ENCODE data around the gene ZFPM1.

The ZFPM1 gene

DNA sequence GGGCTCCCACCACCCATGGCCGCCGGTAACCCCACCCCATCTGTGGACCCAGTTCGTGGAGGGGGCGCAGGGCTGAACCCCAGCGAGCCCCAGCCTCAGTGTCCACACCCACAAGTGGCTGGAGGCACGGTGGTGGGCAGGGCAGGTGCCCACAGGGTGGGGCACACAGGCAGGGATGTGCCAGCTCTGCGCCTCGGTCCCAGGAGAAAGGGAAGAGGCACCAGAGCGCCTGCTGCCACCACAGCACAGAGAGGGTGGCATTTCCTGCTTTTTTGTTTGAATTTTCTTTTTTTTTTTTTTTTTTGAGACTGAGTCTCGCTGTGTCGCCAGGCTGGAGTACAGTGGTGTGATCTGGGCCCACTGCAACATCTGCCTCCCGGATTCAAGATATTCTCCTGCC is 19.0 kb downstream of the ZFPM1 start:
- Histone ChIP-seq H3K27me3 (ENCODE audit: insufficient read depth, low read length) (no peaks in the 10 kb centered on the region), H3K9me3 (ENCODE audit: low read length) (no peaks in the 10 kb centered on the region), H3K4me3 (ENCODE audit: low read length) (no peak overlapping the region), H3K36me3 (ENCODE audit: insufficient read depth, low read length) (no peaks in the 10 kb centered on the region), H3K4me1 (ENCODE audit: insufficient read depth, low read length) (no peaks in the 10 kb centered on the region), H2AFZ (ENCODE audit: low read depth, low read length) (no peak overlapping the region)

DNA sequence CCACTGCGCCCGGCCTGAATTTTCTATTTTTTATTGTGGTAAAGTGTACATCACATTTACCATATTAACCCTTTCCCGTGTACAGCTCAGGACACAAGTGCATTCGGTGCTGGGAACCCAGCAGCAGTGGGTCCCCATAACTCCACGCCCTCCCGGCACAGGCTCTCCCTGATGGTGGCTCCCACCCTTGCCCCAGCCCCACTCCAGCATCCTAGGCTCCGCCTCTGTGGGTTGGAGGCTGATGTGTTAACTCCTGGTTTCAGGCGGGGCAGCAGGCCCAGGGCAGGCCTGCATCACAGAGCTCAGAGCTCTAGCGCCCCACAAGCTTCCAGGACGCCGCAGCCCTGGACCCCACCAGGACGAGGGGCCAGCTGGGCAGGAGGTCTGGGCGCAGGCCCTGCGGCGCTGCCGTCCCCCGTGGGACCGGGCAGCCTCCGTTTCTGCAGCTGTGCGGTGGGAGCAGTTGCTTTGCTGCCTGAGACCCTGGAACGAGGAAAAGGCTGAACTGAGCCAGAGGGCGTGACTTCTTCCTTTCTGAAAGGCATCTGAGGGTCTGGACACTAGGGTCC is 19.6 kb downstream of the ZFPM1 start:
- Histone ChIP-seq H3K4me3 (ENCODE audit: low read length) (no peak overlapping the region), H2AFZ (ENCODE audit: low read depth, low read length) (no peak overlapping the region), H3K36me3 (ENCODE audit: insufficient read depth, low read length) (no peaks in the 10 kb centered on the region), H3K9me3 (ENCODE audit: low read length) (no peaks in the 10 kb centered on the region), H3K27me3 (ENCODE audit: insufficient read depth, low read length) (no peaks in the 10 kb centered on the region), H3K4me1 (ENCODE audit: insufficient read depth, low read length) (peaks cover 5% of the 10 kb centered on the region)

DNA sequence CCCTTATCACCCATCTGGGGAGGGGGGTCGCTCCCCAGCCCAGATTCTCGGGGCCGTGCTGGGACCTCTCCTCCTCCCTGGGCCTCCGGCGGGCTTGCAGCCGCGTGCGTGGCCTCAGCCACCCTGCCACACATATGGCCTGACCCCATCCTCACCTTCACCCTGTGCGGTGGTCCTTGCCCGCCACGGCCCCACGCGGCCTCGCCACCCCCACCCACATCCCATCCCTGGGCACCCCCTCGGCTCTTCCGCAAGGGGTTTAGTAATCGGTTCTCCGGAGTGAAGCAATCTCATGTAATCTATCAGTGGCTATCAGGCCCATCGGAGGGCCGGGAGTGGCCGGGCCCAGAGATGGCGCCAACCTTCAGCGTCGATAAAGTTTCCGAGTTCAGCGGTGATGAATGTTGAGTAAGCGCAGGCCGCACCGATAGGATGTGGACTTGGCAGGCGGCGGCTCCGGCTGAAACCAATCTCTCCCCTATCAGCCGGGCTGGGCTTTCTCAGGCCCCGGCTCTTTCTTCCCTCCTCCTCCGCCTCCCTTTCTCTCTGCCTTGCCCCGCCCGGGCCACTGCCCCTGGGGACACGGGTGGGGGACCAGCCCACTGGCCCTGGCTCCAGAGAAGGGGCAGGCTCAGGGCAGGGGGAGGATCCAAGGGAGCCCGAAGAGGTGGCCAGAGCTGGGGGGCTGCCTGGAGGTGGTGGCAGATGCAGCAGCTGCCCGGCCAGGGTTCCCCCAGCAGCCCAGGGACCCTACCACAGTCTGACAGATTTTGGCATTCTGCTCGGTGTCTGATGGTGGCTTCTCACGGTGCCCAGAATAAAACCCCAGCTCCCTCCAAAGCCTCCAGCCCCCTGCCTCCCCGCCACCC is 20.8 kb downstream of the ZFPM1 start:
- no peaks in the 10 kb centered on the region for H3K36me3 ChIP-seq (ENCODE audit: insufficient read depth, low read length)
- H3K4me3 ChIP-seq (ENCODE audit: low read length): no peak overlapping the region
- no peaks in the 10 kb centered on the region for H3K27me3 ChIP-seq (ENCODE audit: insufficient read depth, low read length)
- H3K4me1 ChIP-seq (ENCODE audit: insufficient read depth, low read length): peaks cover 15% of the 10 kb centered on the region
- no peak overlapping the region for H2AFZ ChIP-seq (ENCODE audit: low read depth, low read length)
- H3K9me3 ChIP-seq (ENCODE audit: low read length): no peaks in the 10 kb centered on the region

DNA sequence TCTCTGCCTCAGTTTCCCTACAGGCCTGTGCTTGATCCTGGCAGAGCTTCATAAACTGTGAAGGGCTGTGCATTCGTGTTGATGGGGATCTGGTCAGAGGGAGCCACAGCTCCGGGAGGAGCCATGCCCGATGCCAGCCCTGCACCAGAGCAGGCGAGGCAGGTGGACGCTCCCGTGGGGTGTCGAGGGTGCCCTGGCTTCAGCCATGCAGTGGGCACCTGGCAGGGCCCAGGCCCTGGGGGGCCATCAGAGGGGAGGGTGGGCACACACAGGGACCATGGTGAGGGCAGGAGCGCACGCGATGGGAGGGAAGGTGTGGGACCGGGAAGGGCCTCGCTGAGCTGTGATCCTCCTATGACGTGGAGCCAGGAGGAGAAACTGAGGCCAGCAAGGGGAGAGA is 22.0 kb downstream of the ZFPM1 start:
- H3K4me1 ChIP-seq (ENCODE audit: insufficient read depth, low read length): peaks cover 15% of the 10 kb centered on the region
- H3K27me3 ChIP-seq (ENCODE audit: insufficient read depth, low read length): no peaks in the 10 kb centered on the region
- H3K4me3 ChIP-seq (ENCODE audit: low read length): no peak overlapping the region
- no peaks in the 10 kb centered on the region for H3K9me3 ChIP-seq (ENCODE audit: low read length)
- no peaks in the 10 kb centered on the region for H3K36me3 ChIP-seq (ENCODE audit: insufficient read depth, low read length)
- no peak overlapping the region for H2AFZ ChIP-seq (ENCODE audit: low read depth, low read length)

DNA sequence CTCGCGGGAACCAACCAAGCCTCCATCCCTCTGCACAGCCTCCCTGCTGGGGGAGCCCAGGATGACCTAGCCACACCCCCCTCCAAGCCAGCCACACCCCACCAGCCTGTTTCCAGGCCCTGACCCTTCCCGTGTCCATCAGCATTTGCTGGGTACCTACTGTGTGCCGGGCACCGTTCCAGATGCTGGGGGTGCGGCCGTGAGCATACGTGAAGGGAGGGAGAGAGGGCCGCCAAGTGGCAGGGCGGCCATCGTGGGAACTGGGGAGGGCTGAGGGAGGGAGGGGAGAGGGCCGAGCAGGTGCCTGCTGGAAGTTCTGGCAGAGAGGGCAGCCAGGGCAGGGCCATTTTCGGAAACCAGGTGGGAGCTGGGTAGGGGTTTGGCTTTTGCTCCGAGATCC is 23.1 kb downstream of the ZFPM1 start:
- Histone ChIP-seq H2AFZ (ENCODE audit: low read depth, low read length) (no peak overlapping the region), H3K36me3 (ENCODE audit: insufficient read depth, low read length) (no peaks in the 10 kb centered on the region), H3K4me3 (ENCODE audit: low read length) (no peak overlapping the region), H3K9me3 (ENCODE audit: low read length) (no peaks in the 10 kb centered on the region), H3K4me1 (ENCODE audit: insufficient read depth, low read length) (peaks cover 15% of the 10 kb centered on the region), H3K27me3 (ENCODE audit: insufficient read depth, low read length) (no peaks in the 10 kb centered on the region)

DNA sequence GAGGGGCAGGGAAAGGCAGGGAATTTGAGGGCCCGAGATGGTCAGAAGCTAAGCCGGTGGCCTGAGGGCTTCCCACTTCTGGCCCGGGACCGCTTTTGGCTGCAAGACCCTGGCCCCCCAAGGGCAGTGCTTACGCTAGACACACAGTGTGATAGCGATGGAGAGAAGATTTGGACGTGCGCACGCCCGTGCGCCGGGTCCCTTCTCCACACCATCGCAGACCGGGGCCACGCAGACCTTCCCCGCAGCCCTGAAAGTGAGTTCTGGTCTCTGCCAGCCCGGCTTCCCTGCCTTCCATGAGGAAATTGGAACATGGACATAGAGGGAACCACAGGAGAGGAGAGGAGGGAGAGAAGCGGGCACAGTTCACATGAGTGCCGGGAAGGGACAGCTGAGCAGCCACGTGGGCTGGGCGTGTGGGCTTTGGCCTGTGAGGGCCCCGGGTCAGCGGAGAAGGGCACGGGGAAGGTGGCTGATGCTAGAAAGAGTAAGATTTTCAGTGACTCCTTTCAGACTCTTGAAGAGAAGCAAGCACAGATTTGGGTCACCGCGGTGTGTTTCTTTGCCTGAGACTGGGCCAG is 23.8 kb downstream of the ZFPM1 start:
- Histone ChIP-seq H3K4me1 (ENCODE audit: insufficient read depth, low read length) (peaks cover 18% of the 10 kb centered on the region), H3K36me3 (ENCODE audit: insufficient read depth, low read length) (no peaks in the 10 kb centered on the region), H3K4me3 (ENCODE audit: low read length) (no peak overlapping the region), H3K27me3 (ENCODE audit: insufficient read depth, low read length) (no peaks in the 10 kb centered on the region), H2AFZ (ENCODE audit: low read depth, low read length) (no peak overlapping the region), H3K9me3 (ENCODE audit: low read length) (no peaks in the 10 kb centered on the region)

DNA sequence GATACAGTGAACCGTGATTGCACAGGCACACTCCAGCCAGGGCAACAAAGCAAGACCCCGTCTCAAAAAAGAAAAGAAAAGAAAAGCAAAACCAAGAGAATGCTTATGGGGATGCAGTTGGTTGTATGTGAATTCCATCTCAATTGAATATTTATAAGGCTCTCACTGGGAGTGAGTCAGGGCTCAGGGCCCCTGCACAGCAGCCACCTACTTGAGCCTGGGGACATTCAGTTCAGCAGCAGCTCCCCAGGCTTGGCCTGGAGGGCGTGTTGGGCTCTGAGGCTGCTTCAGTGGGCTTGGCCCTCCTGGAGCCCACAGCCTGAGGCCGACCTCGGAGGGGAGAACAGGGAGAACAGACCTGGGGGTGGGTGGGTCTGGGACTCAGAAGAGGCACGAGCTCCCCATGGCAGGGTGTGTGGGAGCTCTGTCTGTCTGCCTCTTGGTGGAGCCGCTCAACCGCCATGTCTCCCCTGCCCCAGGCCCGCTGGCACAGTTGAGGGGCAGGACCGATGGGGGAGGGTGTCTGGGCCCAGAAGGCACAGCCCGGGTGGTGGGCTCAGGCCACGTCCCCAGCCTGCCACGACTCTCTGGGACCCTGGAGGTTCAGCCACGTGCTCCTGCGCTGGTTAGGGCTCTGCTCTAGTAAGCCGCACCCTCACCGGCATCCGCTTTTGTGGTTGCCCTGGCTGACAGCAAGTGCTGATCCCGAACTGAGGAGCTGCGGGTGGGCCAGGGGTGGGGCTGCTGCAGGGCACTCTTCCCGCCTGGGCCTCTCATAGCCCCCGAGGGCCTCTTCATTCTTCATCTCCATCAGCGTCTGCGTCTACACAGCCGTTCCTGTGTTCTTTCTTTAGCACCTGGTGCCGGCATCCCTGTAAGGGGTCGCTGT is 24.8 kb downstream of the ZFPM1 start:
- no peak overlapping the region for H3K4me3 ChIP-seq (ENCODE audit: low read length)
- H3K9me3 ChIP-seq (ENCODE audit: low read length): no peaks in the 10 kb centered on the region
- H3K4me1 ChIP-seq (ENCODE audit: insufficient read depth, low read length): peaks cover 27% of the 10 kb centered on the region
- H3K36me3 ChIP-seq (ENCODE audit: insufficient read depth, low read length): no peaks in the 10 kb centered on the region
- no peaks in the 10 kb centered on the region for H3K27me3 ChIP-seq (ENCODE audit: insufficient read depth, low read length)
- no peak overlapping the region for H2AFZ ChIP-seq (ENCODE audit: low read depth, low read length)

DNA sequence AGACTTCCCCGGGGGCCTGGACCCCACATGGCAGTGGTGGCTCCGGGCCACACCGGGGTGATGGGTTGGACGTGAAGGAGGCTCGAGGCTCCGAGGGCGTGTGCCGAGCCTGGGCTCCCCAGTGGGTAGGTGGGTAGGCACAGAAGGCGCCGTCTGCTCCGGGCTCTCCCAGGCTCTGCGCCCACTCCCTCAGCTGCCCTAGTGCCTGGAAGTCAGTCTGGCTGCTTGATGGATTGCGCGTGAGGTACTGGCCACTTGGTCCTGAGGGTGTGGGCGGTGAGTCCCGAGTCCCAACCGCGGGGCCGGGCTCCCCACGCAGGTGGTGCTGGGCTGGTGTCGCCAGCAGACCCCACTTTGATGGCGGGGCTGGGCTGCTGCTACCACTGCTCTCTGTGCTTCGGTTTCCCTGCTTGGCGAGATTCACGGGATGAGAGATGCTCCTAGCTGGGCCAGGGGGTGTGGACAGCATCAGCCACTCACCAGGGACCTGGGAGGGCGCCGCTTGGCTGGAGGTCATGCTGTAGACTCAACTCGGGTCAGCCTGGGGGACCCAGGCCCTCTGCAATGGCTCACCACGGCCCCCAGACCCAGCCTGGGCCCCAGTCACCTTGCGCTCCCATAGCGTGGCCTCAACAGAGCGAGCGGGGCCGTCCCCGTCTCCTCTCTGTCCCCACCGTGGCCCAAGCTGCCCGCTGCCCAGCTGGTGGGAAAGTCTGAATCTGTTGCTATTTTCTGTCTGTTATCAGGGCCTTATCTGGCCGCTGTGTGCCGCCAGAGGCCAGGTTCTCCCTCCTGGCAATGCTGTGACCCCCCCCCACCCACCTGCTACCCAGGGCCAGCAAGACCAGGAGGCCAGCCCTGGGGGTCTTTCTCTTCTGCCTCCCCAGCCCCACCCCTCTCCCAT is 26.1 kb downstream of the ZFPM1 start:
- Histone ChIP-seq H2AFZ (ENCODE audit: low read depth, low read length) (no peak overlapping the region), H3K36me3 (ENCODE audit: insufficient read depth, low read length) (no peaks in the 10 kb centered on the region), H3K27me3 (ENCODE audit: insufficient read depth, low read length) (no peaks in the 10 kb centered on the region), H3K9me3 (ENCODE audit: low read length) (no peaks in the 10 kb centered on the region), H3K4me3 (ENCODE audit: low read length) (no peak overlapping the region), H3K4me1 (ENCODE audit: insufficient read depth, low read length) (peaks cover 36% of the 10 kb centered on the region)

DNA sequence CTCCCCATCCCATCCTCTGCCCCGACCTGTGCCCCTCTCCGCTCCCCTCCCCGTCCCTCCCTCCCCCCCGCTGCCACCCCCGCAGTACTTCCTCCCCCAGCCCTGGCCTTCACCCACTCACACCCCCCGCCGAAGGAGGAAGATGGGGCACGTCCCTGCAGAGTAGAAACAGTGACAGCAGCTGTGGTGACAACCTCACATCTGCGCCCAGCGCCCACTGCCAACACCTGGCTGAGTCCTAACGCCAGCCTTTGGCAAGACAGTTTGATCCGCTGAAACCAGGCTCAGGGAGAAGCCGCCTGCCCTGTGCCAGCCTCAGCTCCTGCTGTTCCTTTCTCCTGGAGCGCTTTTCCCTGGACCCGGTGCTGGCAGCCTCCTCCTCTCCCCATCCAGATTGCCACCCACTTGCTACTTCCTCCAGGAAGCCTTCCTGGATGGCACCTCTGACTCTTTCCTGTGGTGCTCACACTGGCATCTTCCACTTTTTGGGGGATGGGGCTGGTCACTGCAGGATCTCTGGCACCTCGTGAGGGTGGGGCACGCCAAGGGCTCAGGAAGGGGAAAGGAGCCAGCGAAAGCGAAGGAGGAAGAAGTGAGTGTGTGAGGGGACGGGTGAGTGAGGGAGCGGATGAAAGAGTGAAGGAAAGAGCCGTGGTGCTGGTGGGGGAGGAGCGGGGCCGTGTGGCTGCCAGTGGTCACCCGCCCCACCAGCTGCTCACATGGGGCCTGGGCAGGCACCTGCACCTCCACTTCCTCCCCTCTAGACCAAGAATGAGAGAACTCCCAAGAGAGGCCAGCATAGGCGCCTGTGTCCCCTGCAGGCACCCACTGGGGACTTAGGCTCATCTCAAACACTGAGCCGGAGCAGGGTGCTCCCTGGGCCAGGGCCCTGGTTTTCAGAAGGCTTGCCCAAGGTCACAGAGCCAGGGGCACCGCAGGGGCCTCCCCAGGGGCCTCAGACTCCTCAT is 27.0 kb downstream of the ZFPM1 start:
- H3K4me1 ChIP-seq (ENCODE audit: insufficient read depth, low read length): peaks cover 36% of the 10 kb centered on the region
- no peak overlapping the region for H2AFZ ChIP-seq (ENCODE audit: low read depth, low read length)
- no peaks in the 10 kb centered on the region for H3K27me3 ChIP-seq (ENCODE audit: insufficient read depth, low read length)
- H3K4me3 ChIP-seq (ENCODE audit: low read length): no peak overlapping the region
- no peaks in the 10 kb centered on the region for H3K9me3 ChIP-seq (ENCODE audit: low read length)
- no peaks in the 10 kb centered on the region for H3K36me3 ChIP-seq (ENCODE audit: insufficient read depth, low read length)

DNA sequence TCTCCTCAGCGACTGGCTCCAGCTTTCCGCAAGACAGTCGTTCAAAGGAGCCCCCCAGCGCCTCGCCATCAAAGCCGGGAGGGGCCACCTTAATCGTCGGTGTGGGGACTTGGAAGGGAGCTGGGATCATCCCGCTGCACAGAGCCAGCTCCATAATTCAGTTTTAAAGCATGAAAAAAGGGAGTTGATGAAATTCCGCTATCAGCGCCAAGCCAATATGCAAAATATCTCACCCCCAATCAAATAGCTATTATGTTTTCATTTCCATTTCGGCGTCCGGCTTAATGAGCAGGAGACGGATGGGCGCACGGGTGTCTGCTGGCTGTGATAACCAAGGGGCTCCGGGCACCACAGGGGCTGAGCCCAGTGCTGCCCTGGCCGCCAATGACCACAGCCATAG is 27.7 kb downstream of the ZFPM1 start:
- no peaks in the 10 kb centered on the region for H3K9me3 ChIP-seq (ENCODE audit: low read length)
- H3K36me3 ChIP-seq (ENCODE audit: insufficient read depth, low read length): no peaks in the 10 kb centered on the region
- no peak overlapping the region for H3K4me3 ChIP-seq (ENCODE audit: low read length)
- H2AFZ ChIP-seq (ENCODE audit: low read depth, low read length): no peak overlapping the region
- no peaks in the 10 kb centered on the region for H3K27me3 ChIP-seq (ENCODE audit: insufficient read depth, low read length)
- H3K4me1 ChIP-seq (ENCODE audit: insufficient read depth, low read length): peaks cover 36% of the 10 kb centered on the region

DNA sequence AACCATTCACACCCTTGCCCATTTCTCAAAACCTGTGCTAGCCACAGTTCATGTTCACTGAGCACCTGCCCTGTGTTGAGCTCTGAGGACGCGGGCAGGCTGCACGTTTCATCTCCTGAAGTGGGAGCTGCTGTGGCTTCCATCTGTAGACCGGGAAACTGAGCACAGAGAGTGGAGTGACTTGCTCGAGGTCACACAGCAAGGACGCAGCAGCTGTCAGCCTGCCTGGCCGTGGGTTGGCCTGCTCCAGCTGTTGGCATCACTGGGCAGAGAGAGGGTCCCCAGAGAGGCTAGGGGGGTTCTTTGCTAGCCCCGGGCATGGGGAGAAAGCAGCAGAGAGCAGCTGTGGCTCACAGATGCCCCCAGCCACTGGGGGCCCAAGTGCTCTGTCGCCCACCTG is 28.8 kb downstream of the ZFPM1 start:
- no peaks in the 10 kb centered on the region for H3K9me3 ChIP-seq (ENCODE audit: low read length)
- no peaks in the 10 kb centered on the region for H3K36me3 ChIP-seq (ENCODE audit: insufficient read depth, low read length)
- H3K4me3 ChIP-seq (ENCODE audit: low read length): no peak overlapping the region
- H3K27me3 ChIP-seq (ENCODE audit: insufficient read depth, low read length): no peaks in the 10 kb centered on the region
- no peak overlapping the region for H2AFZ ChIP-seq (ENCODE audit: low read depth, low read length)
- H3K4me1 ChIP-seq (ENCODE audit: insufficient read depth, low read length): peaks cover 36% of the 10 kb centered on the region
